WERI-Rb-1 (cell line): ENCODE results near the gene TENM3.

ENCODE experiments used
- DNase-seq: peaks from one replicate; pipeline ENCODE4 v3.0.0-alpha.2; 2020
- H3K27ac ChIP-seq: fragments of 250-450 bp; sonication (Bioruptor Pico); 2 replicates; pipeline ENCODE4 v1.5.1; 2020; ENCODE audit warnings: mild to moderate bottlenecking, moderate library complexity
- H3K27me3 ChIP-seq: fragments of 250-450 bp; sonication (Bioruptor Pico); 2 replicates; pipeline ENCODE4 v1.5.1; 2021; ENCODE audit warnings: mild to moderate bottlenecking, low read depth, moderate library complexity; ENCODE audit not compliant: insufficient read depth, severe bottlenecking
- H3K36me3 ChIP-seq: fragments of 250-450 bp; sonication (Bioruptor Pico); 2 replicates; pipeline ENCODE4 v1.5.1; 2020; ENCODE audit warnings: mild to moderate bottlenecking, moderate library complexity
- H3K4me3 ChIP-seq: 2 replicates; pipeline ENCODE4 v1.5.1; 2011; ENCODE audit warnings: low read depth, mild to moderate bottlenecking, control low read depth, low read length
- H3K9me3 ChIP-seq: fragments of 250-450 bp; sonication (Bioruptor Pico); 2 replicates; pipeline ENCODE4 v1.5.1; 2021; ENCODE audit warnings: mild to moderate bottlenecking, moderate library complexity; ENCODE audit not compliant: severe bottlenecking
- TF ChIP-seq, protein P1 (sequence below): IDR thresholded peaks from 2 replicates; pipeline ENCODE4 v1.5.1; 2011; ENCODE audit warnings: low read depth, mild to moderate bottlenecking, control low read depth, inconsistent platforms, low read length

TENM3 gene

DNA sequence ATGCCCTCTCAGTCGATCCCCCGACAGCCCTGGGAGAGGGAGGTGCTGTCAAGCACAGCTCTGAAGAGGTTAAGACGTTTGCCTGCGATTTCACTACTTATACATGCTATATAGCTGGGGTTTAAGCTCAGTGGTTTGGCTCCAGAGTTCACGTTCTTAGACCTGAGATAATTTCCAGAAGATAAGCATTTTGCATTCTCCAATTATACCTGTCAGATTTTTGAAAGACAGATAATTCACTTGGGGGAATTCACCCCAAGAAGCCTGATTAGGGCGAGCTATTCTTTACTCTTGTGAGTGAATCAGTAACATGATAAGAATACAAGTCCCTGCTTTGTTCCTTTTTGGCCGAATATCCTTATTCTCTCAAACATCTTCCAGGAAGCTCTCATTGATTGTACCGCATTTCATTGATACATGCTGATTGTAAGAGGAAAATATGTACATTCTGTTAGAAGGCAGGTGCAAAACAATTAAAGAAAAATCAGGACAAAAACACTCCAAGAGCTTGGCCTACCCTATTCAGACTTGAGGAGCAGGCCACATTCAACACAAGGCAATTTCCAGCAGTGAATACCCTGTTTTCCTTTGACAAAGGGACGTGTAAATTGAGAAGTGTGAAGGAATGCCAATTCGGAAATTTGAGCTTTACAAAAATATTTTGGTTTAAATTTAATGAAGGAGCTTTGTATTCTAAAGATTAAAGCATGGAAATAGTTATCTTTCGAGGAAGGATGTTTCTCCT lies 30.2 kb downstream of the TENM3 start:
- Histone ChIP-seq H3K4me3 (no peak overlapping the region), H3K27me3 (no peaks in the 10 kb centered on the region), H3K9me3 (peaks cover 4% of the 10 kb centered on the region), H3K36me3 (no peaks in the 10 kb centered on the region), H3K27ac (no peak overlapping the region)
- TF ChIP-seq, protein P1, sequence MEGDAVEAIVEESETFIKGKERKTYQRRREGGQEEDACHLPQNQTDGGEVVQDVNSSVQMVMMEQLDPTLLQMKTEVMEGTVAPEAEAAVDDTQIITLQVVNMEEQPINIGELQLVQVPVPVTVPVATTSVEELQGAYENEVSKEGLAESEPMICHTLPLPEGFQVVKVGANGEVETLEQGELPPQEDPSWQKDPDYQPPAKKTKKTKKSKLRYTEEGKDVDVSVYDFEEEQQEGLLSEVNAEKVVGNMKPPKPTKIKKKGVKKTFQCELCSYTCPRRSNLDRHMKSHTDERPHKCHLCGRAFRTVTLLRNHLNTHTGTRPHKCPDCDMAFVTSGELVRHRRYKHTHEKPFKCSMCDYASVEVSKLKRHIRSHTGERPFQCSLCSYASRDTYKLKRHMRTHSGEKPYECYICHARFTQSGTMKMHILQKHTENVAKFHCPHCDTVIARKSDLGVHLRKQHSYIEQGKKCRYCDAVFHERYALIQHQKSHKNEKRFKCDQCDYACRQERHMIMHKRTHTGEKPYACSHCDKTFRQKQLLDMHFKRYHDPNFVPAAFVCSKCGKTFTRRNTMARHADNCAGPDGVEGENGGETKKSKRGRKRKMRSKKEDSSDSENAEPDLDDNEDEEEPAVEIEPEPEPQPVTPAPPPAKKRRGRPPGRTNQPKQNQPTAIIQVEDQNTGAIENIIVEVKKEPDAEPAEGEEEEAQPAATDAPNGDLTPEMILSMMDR: no peak
- DNase-seq: no peak

DNA sequence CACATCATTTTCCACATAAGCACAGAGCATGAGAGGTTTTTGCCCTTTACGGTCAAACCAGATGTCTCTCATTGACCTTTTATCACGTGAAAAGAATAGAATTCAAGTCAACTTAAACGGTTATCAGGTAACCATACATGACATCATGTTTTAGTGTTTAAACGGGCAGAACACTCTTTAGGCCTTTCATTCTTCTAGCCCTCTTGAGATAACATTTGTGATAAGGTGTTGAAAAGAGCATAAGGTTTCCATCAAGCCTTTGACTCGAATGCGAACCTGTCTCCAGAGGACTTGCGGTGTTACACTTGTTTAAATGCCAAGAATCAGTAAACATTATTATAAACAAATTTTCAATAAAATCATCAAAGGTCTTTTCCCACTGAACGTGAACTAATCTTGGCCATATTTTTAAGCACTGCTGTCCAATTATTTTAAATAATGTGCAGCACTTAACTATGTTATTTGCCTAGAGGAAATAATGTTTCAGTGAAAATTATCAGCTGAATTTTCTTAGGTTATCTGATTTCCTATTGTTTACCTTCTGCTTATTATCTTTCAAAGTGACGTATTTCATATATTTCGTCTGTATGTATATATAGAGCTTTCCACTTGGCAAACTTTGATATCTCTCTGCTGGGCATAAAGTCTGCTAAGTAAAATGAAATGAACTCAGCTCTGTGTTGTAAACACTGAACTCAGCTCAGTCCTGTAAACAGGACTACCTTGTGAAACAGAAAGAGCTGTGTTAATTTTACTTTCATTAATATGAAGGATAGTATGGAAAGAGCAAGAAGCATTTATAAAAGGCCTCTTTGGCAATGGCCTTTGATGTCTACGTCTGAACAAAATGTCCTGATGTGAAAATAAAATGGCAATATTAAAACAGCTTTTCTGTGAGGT lies 33.3 kb downstream of the TENM3 start:
- H3K9me3 ChIP-seq: no peaks in the 10 kb centered on the region
- TF ChIP-seq, protein P1: no peak
- H3K27me3 ChIP-seq: no peaks in the 10 kb centered on the region
- no peak for DNase-seq
- H3K4me3 ChIP-seq: no peak overlapping the region
- H3K27ac ChIP-seq: no peak overlapping the region
- no peaks in the 10 kb centered on the region for H3K36me3 ChIP-seq

DNA sequence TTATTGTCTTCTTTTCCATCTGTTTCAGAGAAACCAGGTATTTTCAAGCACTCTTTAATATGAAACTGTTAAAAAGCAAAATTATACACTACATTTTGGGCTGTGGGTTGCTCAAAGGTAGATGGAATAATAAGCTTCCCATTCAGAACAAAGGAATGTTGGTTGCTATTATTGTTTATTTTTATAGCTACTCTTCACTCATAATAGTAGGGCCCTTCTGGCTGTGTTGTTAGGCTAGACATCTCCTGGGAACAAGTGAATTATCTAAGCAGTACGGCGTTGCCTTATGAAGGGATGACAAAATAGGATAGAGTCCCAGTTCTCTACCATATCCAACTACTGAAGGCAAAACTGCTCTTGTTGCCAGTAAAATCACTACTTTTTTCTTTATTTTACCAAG lies 34.2 kb downstream of the TENM3 start:
- Histone ChIP-seq H3K4me3 (no peak overlapping the region), H3K36me3 (no peaks in the 10 kb centered on the region), H3K27me3 (no peaks in the 10 kb centered on the region), H3K9me3 (no peaks in the 10 kb centered on the region), H3K27ac (no peak overlapping the region)
- no peak for DNase-seq
- TF ChIP-seq, protein P1: no peak

DNA sequence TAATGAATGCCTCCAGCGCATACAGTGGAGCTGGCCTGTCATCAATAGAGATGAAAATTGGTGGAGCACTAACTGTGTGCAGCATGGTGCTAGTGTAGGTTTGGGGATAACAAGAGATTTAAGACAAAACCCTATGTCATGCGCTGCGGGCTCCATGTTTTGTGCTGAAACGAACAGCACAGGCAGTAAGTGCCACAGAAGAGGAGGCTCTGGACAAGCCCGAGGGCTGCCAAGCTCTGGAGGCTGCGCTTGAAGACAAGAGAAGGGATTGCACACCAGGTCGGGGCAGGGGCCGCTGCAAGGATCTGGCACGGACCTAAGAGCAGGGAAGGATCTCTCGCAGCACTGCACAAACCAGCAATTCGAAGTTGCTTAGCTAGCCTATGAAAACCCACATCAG lies 35.5 kb downstream of the TENM3 start:
- no peak for DNase-seq
- Histone ChIP-seq H3K27ac (no peak overlapping the region), H3K27me3 (no peaks in the 10 kb centered on the region), H3K9me3 (no peaks in the 10 kb centered on the region), H3K4me3 (no peak overlapping the region), H3K36me3 (no peaks in the 10 kb centered on the region)
- TF ChIP-seq, protein P1: no peak

DNA sequence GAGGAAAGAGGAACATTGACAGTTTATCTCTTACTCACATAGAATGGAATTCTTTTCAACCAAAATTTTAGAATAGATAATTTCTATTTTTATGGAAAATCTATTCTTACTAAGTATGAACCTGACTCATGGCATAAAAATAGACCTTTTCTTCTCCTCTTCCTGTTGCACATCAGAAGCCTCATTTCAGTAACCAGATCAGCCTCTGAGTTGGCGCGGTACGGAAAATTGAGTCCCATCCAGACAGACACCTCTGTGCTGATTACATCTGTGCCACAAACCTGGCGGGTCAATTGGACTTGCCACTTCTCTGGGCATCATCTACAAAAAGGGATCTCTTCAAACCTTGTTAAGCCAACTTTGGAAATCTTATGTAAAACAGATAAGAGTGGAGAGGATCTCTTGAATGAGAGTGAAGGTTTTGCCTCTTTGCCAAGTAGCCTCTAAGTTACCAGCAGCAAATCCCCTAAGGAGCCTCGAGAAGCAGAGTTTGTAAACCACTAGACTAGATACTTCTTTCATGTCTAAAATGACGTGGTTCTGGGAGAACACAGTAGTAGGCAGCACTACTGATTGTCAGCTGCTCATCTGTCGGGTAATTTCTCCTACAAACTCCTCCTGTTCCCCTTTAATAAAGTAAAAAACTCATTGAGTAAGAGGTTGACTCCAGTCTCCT lies 37.4 kb downstream of the TENM3 start:
- no peaks in the 10 kb centered on the region for H3K36me3 ChIP-seq
- H3K4me3 ChIP-seq: no peak overlapping the region
- no peaks in the 10 kb centered on the region for H3K9me3 ChIP-seq
- no peak for DNase-seq
- H3K27me3 ChIP-seq: no peaks in the 10 kb centered on the region
- TF ChIP-seq, protein P1: no peak
- no peak overlapping the region for H3K27ac ChIP-seq
